ENCODE results near the gene ZBTB3. TPM values are rescaled to one million over a fixed set of nuclear protein-coding genes. Genes with fewer than 3 reads are reported as not detected.

Gene ZBTB3
- total and polyA plus RNA-seq, 2 of the 13 experiments (the other 11 are each of a cell fraction or from before 2014, with no cell fraction given): 3.4 to 5.2 TPM

GRCh38 chr11:62791501-62792201, 37.7 kb upstream of the ZBTB3 start, which contains the start of gene TMEM223 (continued):
- TF ChIP-seq CSRNP1 (CRISPR knock-in tag; IDR thresholded peaks at IDR 0.05) (peak; percentile 91; the same call in 1 of the 2 replicates), SALL2 (CRISPR knock-in tag; IDR thresholded peaks at IDR 0.05) (no peak), ZKSCAN5 (CRISPR knock-in tag; IDR thresholded peaks at IDR 0.05) (no peak), HES4 (CRISPR knock-in tag; IDR thresholded peaks at IDR 0.05; ENCODE audit: borderline replicate concordance) (peak; percentile 33; the same call in 1 of the 2 replicates), ZNF337 (CRISPR knock-in tag; IDR thresholded peaks at IDR 0.05; ENCODE audit: borderline replicate concordance, low read depth) (peak; percentile 83; the same call in 1 of the 2 replicates), U2AF2 (IDR thresholded peaks at IDR 0.05; ENCODE audit: low read depth, low read length) (no peak), ATM (IDR thresholded peaks at IDR 0.05; ENCODE audit: borderline replicate concordance) (no peak), POLR2G (IDR thresholded peaks at IDR 0.05; ENCODE audit: low read depth, low read length) (peak; percentile 96), ZNF605 (CRISPR knock-in tag; IDR thresholded peaks at IDR 0.05) (peak; percentile 71; the same call in 1 of the 2 replicates), ZNF263 (CRISPR knock-in tag; IDR thresholded peaks at IDR 0.05) (no peak), ZNF839 (CRISPR knock-in tag; IDR thresholded peaks at IDR 0.05; ENCODE audit: borderline replicate concordance) (no peak), HIC2 (CRISPR knock-in tag; IDR thresholded peaks at IDR 0.05; ENCODE audit: low read depth) (no peak; the same call in 1 of the 2 replicates), SIN3B (IDR thresholded peaks at IDR 0.05; ENCODE audit: low read length) (peak; percentile 55; the same call in 1 of the 2 replicates), ZNF782 (CRISPR knock-in tag; IDR thresholded peaks at IDR 0.05; ENCODE audit: borderline replicate concordance) (0 out of 2 replicates have a peak, but pooled peaks have one; percentile 43), ZNF296 (CRISPR knock-in tag; conservative IDR thresholded peaks at IDR 0.05) (peak; percentile 65; the same call in 1 of the 2 replicates), ETV6 (CRISPR knock-in tag; conservative IDR thresholded peaks at IDR 0.05) (peak; percentile 41; the same call in 1 of the 2 replicates), ZNF18 (CRISPR knock-in tag; IDR thresholded peaks at IDR 0.05; ENCODE audit: insufficient replicate concordance) (no peak), TFDP2 (CRISPR knock-in tag; IDR thresholded peaks at IDR 0.05) (peak; percentile 79), CCAR2 (optimal IDR thresholded peaks at IDR 0.05; ENCODE audit: low read depth, low read length) (no peak)
